Suppressor macrophage treated with lipopolysaccharide for 4 hours (primary cell): ENCODE measurements around the gene NRCAM.
"Not testable (repeated sequence)": the region's sequence is repeated elsewhere in the genome, so short reads cannot be mapped to it uniquely, and the experiment has no call there.

Experiments used
- DNase-seq: peaks from one replicate; pipeline ENCODE4 v3.0.0-alpha.2; 2020

The NRCAM gene

GRCh38 chr7:108303332-108303731 is 152.9 kb downstream of the NRCAM start:
- no peak for DNase-seq

- no peak for DNase-seq
Measured at GRCh38 chr7:108301387-108301786, 154.8 kb downstream of the NRCAM start.

GRCh38 chr7:108299251-108299973 is 156.8 kb downstream of the NRCAM start:
- no peak for DNase-seq

- no peak for DNase-seq
Measured at GRCh38 chr7:108296911-108297310, 159.3 kb downstream of the NRCAM start.

GRCh38 chr7:108294595-108294994 is 161.6 kb downstream of the NRCAM start:
- peak; percentile 31 for DNase-seq

- no peak for DNase-seq
Measured at GRCh38 chr7:108293149-108293612, 163.1 kb downstream of the NRCAM start.

- no peak for DNase-seq
Measured at GRCh38 chr7:108292541-108292940, 163.7 kb downstream of the NRCAM start.

- DNase-seq = no peak
Measured at GRCh38 chr7:108291791-108292440, 164.3 kb downstream of the NRCAM start.

GRCh38 chr7:108291152-108291508 is 165.1 kb downstream of the NRCAM start:
- DNase-seq = no peak

GRCh38 chr7:108290459-108291151 is 165.6 kb downstream of the NRCAM start:
- DNase-seq = no peak

- no peak for DNase-seq
Measured at GRCh38 chr7:108289852-108290251, 166.4 kb downstream of the NRCAM start.

- no peak for DNase-seq
Measured at GRCh38 chr7:108287857-108288256, 168.4 kb downstream of the NRCAM start.

GRCh38 chr7:108286290-108286904 is 169.8 kb downstream of the NRCAM start:
- DNase-seq = no peak

- no peak for DNase-seq
Measured at GRCh38 chr7:108285778-108286177, 170.5 kb downstream of the NRCAM start.

- DNase-seq = no peak
Measured at GRCh38 chr7:108285003-108285368, 171.2 kb downstream of the NRCAM start.

GRCh38 chr7:108284349-108285002 is 171.8 kb downstream of the NRCAM start:
- no peak for DNase-seq

GRCh38 chr7:108283252-108283651 is 173.0 kb downstream of the NRCAM start:
- DNase-seq = no peak

- DNase-seq = no peak
Measured at GRCh38 chr7:108282427-108282996, 173.7 kb downstream of the NRCAM start.

- no peak for DNase-seq
Measured at GRCh38 chr7:108280136-108280535, 176.1 kb downstream of the NRCAM start.

- no peak for DNase-seq
Measured at GRCh38 chr7:108278776-108279175, 177.5 kb downstream of the NRCAM start.

GRCh38 chr7:108278281-108278680 is 178.0 kb downstream of the NRCAM start:
- DNase-seq = no peak

- not testable (repeated sequence) for DNase-seq
Measured at GRCh38 chr7:108274447-108274846, 181.8 kb downstream of the NRCAM start.

- not testable (repeated sequence) for DNase-seq
Measured at GRCh38 chr7:108272891-108273290, 183.3 kb downstream of the NRCAM start.
